Activated naive CD8-positive, alpha-beta T cell (primary cell): ENCODE measurements around the gene FERMT1.

ENCODE experiments used
- H3K27ac Mint-ChIP-seq: one replicate; pipeline ENCODE4 v1.8.0; 2021; ENCODE audit warnings: mixed read lengths
- H3K27me3 Mint-ChIP-seq: one replicate; pipeline ENCODE4 v1.8.0; 2021; ENCODE audit warnings: mixed read lengths
- H3K36me3 Mint-ChIP-seq: one replicate; pipeline ENCODE4 v1.8.0; 2021; ENCODE audit warnings: mixed read lengths
- H3K4me1 Mint-ChIP-seq: one replicate; pipeline ENCODE4 v1.8.0; 2021; ENCODE audit warnings: low read depth, mixed read lengths
- H3K4me3 Mint-ChIP-seq: one replicate; pipeline ENCODE4 v1.8.0; 2021; ENCODE audit warnings: mild to moderate bottlenecking, mixed read lengths
- H3K9me3 Mint-ChIP-seq: one replicate; pipeline ENCODE4 v1.8.0; 2021; ENCODE audit warnings: low read depth, mixed read lengths

The FERMT1 gene

DNA sequence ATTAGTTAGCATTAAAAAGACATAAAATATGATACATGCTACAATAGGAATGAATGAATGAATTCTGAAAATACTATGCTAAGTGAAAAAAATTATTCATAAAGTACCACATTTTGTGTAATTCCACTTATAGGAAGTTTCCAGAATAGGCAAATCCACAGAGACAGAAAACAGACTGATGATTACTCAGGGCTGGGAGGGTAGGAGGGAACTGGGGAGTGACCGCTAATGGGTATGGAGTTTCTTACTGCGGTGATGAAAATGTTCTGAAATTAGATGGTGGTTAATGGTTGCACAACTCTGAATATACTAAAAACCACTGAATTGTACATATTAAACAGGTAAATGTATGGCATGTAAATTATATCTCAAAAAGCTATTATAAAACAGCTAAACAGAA is 22.6 kb downstream of the FERMT1 start:
- H3K4me3 Mint-ChIP-seq = no peak overlapping the region
- no peaks in the 10 kb centered on the region for H3K9me3 Mint-ChIP-seq
- peaks cover 9% of the 10 kb centered on the region for H3K27me3 Mint-ChIP-seq
- H3K36me3 Mint-ChIP-seq = no peaks in the 10 kb centered on the region
- H3K27ac Mint-ChIP-seq = no peak overlapping the region
- H3K4me1 Mint-ChIP-seq = no peaks in the 10 kb centered on the region

DNA sequence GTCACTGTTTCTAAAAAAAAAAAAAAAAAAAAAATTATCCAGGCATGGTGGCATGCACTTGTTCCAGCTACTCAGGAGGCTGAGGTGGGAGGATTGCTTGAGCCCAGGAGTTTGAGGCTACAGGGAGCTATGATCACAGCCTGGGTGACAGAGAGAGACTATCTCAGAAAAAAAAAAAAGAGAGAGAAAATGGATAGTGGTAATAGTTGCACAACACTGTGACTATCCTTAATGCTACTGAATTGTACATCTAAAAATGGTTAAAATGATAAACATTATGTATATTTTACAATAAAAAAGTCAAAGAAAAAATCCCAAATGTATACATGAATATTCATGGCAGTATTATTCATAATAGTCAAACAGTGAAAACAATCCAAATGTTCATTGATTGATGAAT is 23.0 kb downstream of the FERMT1 start:
- no peak overlapping the region for H3K27ac Mint-ChIP-seq
- no peaks in the 10 kb centered on the region for H3K36me3 Mint-ChIP-seq

DNA sequence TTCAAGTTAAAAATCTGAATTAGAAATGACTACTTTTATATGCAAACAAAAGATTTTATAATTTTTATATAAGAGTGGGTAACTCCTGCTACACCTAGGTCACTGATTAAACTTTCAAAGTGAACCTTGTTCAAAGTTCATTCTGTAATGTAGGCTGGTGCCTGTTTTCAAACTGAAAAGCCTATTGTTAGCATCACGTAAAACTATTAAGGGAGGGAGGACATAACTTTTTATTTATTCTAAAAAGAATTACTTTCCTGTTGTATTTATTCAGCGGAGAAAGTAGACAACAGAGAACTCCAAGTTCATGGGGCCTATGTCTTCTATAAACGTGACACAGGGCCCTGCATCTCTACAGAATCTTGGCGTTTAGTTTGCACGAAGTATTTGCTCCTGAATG is 27.4 kb downstream of the FERMT1 start:
- Mint-ChIP-seq H3K9me3 (no peaks in the 10 kb centered on the region), H3K27ac (no peak overlapping the region), H3K36me3 (no peaks in the 10 kb centered on the region), H3K27me3 (peaks cover 13% of the 10 kb centered on the region), H3K4me3 (no peak overlapping the region), H3K4me1 (no peaks in the 10 kb centered on the region)

More for the DNA sequence above, 23.0 kb downstream of the FERMT1 start:
- Mint-ChIP-seq H3K4me3 (no peak overlapping the region), H3K4me1 (no peaks in the 10 kb centered on the region), H3K27me3 (peaks cover 9% of the 10 kb centered on the region), H3K9me3 (no peaks in the 10 kb centered on the region)

DNA sequence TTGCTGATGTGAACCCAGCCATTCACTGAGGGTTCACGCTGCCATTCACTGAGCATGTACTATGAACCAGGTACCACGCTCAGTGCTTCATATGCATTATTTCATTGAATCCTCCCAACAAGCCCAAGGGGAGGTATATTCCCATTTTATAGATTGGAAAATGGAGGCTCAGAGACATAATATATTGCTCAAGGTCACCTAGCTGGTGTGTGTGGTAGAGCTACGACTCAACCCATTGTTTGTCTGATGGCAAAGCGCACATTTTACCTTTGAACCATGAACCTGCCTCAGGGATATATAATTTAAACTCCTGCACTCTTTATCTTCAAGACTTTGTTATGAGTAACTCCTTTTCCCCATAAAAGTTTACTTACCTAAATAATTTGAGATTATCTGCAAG is 28.3 kb downstream of the FERMT1 start:
- Mint-ChIP-seq H3K4me3 (no peak overlapping the region), H3K27ac (no peak overlapping the region), H3K27me3 (peaks cover 14% of the 10 kb centered on the region), H3K9me3 (no peaks in the 10 kb centered on the region), H3K4me1 (no peaks in the 10 kb centered on the region), H3K36me3 (no peaks in the 10 kb centered on the region)

DNA sequence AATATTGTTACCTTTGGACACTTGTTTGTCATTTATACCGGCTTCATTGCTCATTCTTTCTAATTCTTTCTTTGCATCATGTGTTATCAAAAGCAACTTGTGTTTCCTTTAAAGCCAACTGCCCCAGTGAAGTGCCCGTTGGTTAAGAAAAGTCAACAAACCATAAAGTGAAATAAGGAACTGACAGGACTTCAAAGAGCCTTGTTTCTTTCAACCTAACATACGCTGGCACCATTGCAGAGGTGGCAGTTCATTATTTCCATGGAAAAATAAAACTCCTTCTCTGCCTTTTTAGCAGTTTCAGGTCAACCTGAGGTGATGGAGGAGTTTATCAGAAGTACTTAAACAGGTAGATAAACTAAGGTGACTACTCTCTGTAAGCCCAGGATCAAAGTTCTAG is 28.8 kb downstream of the FERMT1 start:
- peaks cover 16% of the 10 kb centered on the region for H3K27me3 Mint-ChIP-seq
- H3K4me1 Mint-ChIP-seq = no peaks in the 10 kb centered on the region
- no peak overlapping the region for H3K4me3 Mint-ChIP-seq
- no peak overlapping the region for H3K27ac Mint-ChIP-seq
- H3K9me3 Mint-ChIP-seq = no peaks in the 10 kb centered on the region
- no peaks in the 10 kb centered on the region for H3K36me3 Mint-ChIP-seq

DNA sequence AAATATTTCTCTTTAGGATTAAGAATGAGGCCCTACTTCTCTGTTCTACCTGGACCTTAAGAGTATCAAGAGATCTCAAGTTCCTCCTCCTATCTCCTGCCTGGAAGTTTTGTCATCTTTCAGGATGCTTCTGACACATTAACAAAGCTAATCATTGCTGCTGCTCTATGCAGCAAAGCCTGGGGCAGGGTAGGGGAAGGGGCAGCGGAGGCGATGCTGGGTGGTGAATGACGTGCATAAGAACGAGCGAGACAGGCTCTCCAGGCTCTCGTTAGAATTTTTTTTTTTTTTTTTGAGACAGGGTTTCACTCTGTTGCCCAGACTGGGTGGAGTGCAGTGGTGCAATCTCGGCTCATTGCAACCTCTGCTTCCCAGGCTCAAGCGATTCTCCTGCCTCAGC is 31.2 kb downstream of the FERMT1 start:
- H3K4me1 Mint-ChIP-seq = no peaks in the 10 kb centered on the region
- H3K36me3 Mint-ChIP-seq = peaks cover 2% of the 10 kb centered on the region
- no peak overlapping the region for H3K4me3 Mint-ChIP-seq
- H3K27me3 Mint-ChIP-seq = peaks cover 16% of the 10 kb centered on the region
- no peaks in the 10 kb centered on the region for H3K9me3 Mint-ChIP-seq
- no peak overlapping the region for H3K27ac Mint-ChIP-seq

DNA sequence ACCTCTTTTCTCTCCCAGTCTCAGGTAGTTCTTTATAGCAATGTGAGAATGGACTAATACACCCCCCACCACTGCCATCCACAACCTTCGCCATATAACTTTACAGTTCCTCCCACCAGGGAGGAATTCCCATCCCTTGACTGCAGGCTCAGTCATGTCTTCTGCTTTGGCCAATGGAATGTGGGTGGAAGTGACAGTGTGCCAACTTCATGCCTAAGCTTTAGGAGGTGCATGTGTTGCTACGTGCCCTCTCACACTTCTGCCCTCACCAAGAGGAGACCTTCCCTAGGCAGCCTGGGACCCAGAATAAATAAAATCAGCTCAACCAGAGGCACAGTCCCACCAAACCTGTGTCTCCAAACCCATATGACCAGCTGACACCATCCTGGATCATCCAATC is 36.0 kb downstream of the FERMT1 start:
- Mint-ChIP-seq H3K36me3 (peaks cover 2% of the 10 kb centered on the region), H3K4me1 (no peaks in the 10 kb centered on the region), H3K4me3 (no peak overlapping the region), H3K9me3 (no peaks in the 10 kb centered on the region), H3K27ac (no peak overlapping the region), H3K27me3 (peaks cover 10% of the 10 kb centered on the region)

DNA sequence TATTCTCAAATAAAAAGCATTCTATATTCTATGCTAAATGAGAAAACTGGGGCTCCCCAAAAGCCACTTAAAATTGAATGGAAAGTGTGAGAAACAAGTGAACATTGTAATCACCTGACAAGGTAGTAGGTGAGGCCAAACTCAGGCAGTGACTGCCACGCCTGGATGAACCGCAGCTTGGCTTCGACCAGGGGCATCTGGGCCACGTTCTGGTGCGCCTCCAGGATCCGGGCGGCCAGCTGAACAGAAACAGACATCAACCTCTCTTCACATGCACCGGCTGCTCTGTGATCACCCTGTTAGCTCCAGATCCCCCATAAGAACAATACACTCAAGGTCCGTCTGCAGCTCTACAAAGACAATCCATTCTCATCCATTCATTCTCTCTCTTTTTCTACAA is 38.9 kb downstream of the FERMT1 start:
- Mint-ChIP-seq H3K4me1 (no peaks in the 10 kb centered on the region), H3K4me3 (no peak overlapping the region), H3K9me3 (no peaks in the 10 kb centered on the region), H3K27ac (no peak overlapping the region), H3K27me3 (peaks cover 2% of the 10 kb centered on the region), H3K36me3 (peaks cover 2% of the 10 kb centered on the region)

DNA sequence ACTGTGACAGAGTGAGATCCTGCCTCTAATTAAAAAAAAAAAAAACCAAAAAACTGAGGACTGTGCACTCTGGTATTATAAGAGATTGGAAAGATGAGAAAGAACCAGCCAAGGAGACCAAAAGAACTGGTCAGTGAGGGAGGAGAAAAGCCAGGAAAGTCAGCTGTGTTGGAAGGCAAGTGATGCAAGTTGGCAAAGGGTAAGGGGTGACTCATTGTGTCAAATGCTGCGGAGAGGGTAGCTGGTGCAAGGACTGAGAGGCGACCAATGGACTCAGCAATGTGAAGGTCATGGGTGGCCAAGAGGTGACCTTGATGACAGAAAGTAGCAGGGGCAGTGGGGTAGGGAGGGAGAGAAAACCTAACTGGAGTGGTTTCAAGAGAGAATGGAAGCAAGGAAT is 41.6 kb downstream of the FERMT1 start:
- no peak overlapping the region for H3K27ac Mint-ChIP-seq
- no peaks in the 10 kb centered on the region for H3K9me3 Mint-ChIP-seq
- no peaks in the 10 kb centered on the region for H3K4me1 Mint-ChIP-seq
- H3K4me3 Mint-ChIP-seq = no peak overlapping the region
- no peaks in the 10 kb centered on the region for H3K36me3 Mint-ChIP-seq
- no peaks in the 10 kb centered on the region for H3K27me3 Mint-ChIP-seq

DNA sequence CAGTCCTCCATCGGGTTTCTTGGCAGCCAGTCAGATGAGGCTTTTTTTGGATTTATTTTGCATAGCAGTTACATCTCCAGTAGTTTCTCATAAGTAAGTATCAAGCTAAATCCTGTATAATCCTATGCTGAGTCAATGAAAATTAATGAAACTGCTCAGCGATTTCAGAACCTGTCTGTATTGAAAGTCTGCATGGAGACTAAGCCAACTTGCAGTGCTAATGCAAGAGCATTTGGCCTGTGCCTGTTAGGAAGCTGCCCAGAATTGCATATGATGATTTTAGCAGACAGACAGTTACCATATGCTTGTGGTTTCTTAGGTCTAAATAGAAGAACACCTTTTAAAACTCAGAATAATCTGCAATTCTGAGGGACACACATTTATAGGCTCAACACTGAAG is 43.8 kb downstream of the FERMT1 start:
- Mint-ChIP-seq H3K4me3 (no peak overlapping the region), H3K27me3 (no peaks in the 10 kb centered on the region), H3K4me1 (peaks cover 3% of the 10 kb centered on the region), H3K27ac (no peak overlapping the region), H3K36me3 (no peaks in the 10 kb centered on the region), H3K9me3 (no peaks in the 10 kb centered on the region)

DNA sequence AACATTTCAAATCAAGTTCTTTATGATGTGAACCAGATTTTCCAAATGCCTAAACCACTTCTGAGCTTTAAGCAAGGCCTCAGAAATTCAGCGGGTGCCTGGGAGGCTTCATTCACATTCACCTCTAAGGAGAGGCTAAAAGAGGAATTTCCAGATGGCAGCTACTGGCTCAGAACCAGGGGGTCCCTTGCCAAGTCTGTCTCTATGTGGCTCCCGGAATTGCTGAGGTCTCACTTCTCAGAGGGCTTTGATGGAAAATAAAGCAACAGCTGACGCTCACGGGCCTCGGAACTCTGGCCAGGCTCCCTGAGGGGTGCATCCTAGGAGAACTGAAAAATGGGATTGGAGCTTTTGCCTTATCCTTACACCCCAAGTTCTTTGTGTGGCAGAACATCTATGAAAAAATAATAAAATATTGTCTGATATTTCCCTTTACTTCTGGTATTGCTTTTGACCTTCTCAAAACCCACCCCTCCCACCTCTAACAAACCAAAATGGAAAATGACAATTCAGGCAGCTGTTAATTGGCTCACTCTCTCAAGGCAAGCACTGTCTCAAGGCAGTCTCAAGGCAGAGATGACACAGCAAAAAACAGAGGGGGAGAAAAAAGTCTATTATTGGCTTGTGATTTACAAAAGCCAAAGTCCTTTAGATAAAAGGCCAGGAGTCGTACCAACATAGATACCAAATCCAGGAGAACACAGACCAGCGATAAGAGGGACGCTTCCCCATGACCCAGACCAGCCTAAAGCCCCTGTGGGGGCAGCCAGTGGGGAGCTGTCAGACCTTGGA is 47.2 kb downstream of the FERMT1 start:
- Mint-ChIP-seq H3K27me3 (no peaks in the 10 kb centered on the region), H3K9me3 (no peaks in the 10 kb centered on the region), H3K27ac (no peak overlapping the region), H3K36me3 (no peaks in the 10 kb centered on the region), H3K4me1 (peaks cover 5% of the 10 kb centered on the region), H3K4me3 (no peak overlapping the region)

DNA sequence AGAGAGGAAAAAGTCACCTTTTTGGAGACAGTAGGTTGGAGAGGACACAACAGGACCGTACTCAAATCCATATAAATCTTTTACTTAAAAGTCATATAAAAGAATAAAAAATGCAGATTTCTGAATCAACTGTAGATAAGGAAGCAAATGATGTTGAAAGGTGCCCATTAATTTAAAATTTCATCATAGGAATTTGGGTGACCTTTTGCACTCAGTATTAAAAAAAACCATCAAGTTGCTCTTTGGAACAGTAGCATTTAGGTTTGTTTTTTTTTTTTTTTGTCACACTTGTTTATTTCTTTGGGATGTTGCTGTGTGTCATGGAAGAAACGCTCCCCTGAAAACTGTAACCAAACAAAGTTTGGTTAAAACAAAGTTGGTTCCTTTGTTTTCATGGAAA is 48.0 kb downstream of the FERMT1 start:
- H3K36me3 Mint-ChIP-seq = no peaks in the 10 kb centered on the region
- H3K27me3 Mint-ChIP-seq = no peaks in the 10 kb centered on the region
- H3K4me1 Mint-ChIP-seq = peaks cover 5% of the 10 kb centered on the region
- H3K9me3 Mint-ChIP-seq = no peaks in the 10 kb centered on the region
- no peak overlapping the region for H3K4me3 Mint-ChIP-seq
- no peak overlapping the region for H3K27ac Mint-ChIP-seq

DNA sequence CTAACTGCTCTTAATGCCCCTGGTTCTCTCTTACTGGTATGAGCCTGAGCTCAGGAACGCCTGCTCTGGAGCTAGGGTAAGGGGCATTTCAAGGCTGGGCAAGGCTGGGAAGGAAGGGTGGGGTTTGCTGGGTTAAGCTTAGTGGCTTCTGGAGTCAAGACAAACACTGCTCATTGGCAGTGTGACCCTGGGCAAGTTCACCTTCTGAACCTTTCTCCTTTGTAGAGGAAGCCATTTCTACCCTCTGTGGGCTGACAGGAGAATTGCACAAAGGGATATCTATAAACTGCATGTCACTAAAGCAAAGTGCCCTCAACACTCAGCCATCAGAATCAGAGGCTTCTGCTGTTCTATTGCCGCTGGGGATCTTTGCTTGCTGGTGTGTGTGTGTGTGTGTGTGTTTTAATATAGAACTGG is 48.7 kb downstream of the FERMT1 start:
- Mint-ChIP-seq H3K27ac (no peak overlapping the region), H3K9me3 (no peaks in the 10 kb centered on the region), H3K4me1 (peaks cover 5% of the 10 kb centered on the region), H3K36me3 (no peaks in the 10 kb centered on the region), H3K4me3 (no peak overlapping the region), H3K27me3 (no peaks in the 10 kb centered on the region)

DNA sequence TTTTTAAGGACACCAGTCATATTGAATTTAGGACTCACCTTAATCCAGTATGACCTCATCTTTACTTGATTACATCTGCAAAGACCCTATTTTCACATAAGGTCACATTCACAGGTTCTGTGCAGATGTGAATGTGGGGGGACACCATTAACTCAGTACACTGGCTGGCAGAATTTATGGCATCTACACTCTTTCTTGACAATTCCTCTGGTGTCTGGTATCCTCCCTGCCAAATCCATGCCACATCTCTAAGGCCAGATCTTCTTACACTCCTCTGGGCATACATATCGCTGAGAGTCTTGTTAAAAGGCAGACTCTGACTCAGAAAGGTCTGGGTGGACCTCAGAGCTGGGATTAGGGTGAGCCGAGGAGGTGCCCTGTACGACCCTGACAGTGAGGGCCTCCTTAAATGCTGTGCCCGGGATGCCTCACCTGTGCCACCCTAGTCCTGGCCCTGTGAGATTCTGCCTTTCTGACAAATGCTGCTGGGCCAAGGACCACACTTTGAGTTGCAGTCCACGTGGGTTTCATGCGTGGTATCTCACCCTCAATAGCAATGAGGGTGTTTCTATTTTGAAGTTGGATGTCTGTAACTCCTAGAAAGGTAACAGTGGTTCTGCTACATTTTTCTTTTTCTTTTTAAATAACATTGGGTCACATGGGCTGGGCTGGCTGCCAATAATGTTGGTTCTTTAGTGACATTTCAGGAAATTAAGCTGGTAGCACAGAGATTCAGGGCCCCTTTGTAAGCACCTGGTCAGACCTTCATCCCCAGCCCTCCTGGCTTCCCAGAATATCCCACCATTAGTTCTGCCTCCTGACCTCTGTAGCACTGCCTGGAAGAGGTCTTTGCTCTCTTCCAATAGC is 51.8 kb downstream of the FERMT1 start:
- Mint-ChIP-seq H3K27me3 (no peaks in the 10 kb centered on the region), H3K4me3 (no peak overlapping the region), H3K27ac (no peak overlapping the region), H3K4me1 (peaks cover 5% of the 10 kb centered on the region), H3K9me3 (no peaks in the 10 kb centered on the region), H3K36me3 (no peaks in the 10 kb centered on the region)

DNA sequence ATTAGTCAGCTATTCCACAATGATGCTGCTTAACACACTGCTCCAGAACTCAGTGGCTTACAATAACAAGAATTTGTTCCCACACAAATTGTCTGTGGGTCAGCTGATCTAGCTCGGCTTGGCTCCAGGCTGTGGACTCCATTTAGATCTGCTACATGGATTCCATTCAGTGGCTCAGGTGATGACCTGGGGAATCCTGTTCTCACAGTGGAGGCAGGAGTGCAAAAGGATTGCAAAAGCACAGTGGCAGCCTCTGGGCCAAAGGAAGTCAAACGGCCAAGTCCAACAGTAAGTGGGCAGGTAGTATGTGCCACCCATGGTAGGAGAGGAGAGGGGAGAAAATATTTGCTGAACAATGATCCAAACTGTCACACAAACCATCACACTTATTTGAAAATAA is 53.2 kb downstream of the FERMT1 start:
- no peaks in the 10 kb centered on the region for H3K36me3 Mint-ChIP-seq
- peaks cover 5% of the 10 kb centered on the region for H3K4me1 Mint-ChIP-seq
- H3K27me3 Mint-ChIP-seq = no peaks in the 10 kb centered on the region
- H3K27ac Mint-ChIP-seq = no peak overlapping the region
- H3K4me3 Mint-ChIP-seq = no peak overlapping the region
- no peaks in the 10 kb centered on the region for H3K9me3 Mint-ChIP-seq
